ENCODE results near the gene SKAP2. TPM values are rescaled to one million over a fixed set of nuclear protein-coding genes. Genes with fewer than 3 reads are reported as not detected.

The SKAP2 gene
- total RNA-seq, 4 donors from 2014 or later, result 13.2 to 18.2 (median 15.0) TPM

DNA sequence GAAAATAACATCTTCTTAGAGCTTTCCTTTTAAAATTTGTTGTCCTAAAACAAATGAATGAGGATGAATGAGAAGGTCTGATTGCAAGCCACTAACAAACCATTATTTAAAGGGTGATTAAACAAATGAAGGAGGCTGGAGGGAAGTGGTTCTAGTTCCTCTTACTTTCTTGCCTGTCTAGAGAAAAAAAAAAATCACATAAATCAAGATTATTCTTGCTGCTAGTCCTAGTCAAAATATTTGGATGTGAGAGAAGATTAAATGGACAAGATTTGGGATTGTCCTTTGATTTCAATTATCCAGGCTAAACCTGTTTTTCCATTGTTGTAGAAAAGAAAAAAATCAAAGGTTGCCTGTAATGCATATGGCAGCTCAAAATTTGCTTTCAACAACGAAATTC, 3.3 kb downstream of the SKAP2 start:
- no peak for DNase-seq (ENCODE audit: low spot score in 2 of 2)
- intact Hi-C loops (cut with DNase I; ENCODE audit: low total_unique reads), result loop anchor here (5.0 kb wide), 1 partner anchor 291 kb away; the partner anchor contains the start of gene HOXA3
- WGBS, 2 donors, result 78 to 81% methylated on average over 1 of the region's 1 CpG
- TF ChIP-seq, protein P1, sequence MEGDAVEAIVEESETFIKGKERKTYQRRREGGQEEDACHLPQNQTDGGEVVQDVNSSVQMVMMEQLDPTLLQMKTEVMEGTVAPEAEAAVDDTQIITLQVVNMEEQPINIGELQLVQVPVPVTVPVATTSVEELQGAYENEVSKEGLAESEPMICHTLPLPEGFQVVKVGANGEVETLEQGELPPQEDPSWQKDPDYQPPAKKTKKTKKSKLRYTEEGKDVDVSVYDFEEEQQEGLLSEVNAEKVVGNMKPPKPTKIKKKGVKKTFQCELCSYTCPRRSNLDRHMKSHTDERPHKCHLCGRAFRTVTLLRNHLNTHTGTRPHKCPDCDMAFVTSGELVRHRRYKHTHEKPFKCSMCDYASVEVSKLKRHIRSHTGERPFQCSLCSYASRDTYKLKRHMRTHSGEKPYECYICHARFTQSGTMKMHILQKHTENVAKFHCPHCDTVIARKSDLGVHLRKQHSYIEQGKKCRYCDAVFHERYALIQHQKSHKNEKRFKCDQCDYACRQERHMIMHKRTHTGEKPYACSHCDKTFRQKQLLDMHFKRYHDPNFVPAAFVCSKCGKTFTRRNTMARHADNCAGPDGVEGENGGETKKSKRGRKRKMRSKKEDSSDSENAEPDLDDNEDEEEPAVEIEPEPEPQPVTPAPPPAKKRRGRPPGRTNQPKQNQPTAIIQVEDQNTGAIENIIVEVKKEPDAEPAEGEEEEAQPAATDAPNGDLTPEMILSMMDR (IDR thresholded peaks at IDR 0.05), result no peak
- TF ChIP-seq POLR2A (IDR thresholded peaks at IDR 0.05), result no peak
- H3K4me3 ChIP-seq (ENCODE audit: low read depth, poor library complexity, severe bottlenecking), result no peak overlapping the region

DNA sequence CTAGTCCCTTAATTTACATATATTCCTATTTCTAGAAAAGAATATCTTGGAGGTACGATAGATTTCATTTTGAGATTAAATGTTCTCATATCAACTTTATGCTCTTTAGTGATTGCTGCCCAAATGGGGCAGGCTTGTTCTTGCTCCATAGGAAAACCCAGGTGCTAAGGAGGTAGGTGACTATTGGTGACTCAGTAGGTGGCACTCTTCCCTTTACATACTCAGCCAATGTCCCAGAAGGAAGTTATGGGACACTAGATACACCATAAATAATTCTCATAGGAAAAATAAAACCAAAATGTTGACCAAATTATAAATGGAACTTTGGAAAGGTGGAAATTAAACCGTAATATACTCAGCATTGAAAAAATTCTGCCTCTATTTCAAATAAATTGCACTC, 4.0 kb downstream of the SKAP2 start:
- no peak for DNase-seq (ENCODE audit: low spot score in 2 of 2)
- TF ChIP-seq, protein P1 (IDR thresholded peaks at IDR 0.05), result no peak
- TF ChIP-seq POLR2A (IDR thresholded peaks at IDR 0.05), result no peak
- 61 to 69% methylated on average over 2 of the region's 2 CpGs for WGBS, 2 donors
- intact Hi-C loops (cut with DNase I; ENCODE audit: low total_unique reads), result loop anchor here (5.0 kb wide), 1 partner anchor 292 kb away; the partner anchor contains the start of gene HOXA3
- H3K4me3 ChIP-seq (ENCODE audit: low read depth, poor library complexity, severe bottlenecking), result no peak overlapping the region

DNA sequence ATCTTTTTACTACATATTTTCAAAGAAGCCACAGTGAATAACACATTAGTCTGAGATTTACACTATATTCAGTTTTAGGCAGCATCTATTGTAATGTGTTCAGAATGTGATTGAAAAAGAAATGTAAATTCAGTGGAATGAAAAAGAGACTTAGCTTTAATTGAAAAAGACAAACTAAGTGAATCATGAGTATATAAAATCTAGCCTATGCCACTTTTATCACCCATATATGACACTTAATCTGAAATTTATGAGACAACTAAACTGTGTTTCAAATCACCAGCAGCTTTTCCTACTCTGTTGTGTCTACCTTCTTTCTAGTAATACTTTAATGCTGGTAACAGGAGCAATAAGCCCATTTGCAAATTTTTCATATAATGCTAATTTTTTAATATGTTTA, 4.7 kb downstream of the SKAP2 start:
- intact Hi-C loops (cut with DNase I; ENCODE audit: low total_unique reads), result loop anchor here (5.0 kb wide), 1 partner anchor 293 kb away; the partner anchor contains the start of gene HOXA3
- H3K4me3 ChIP-seq (ENCODE audit: low read depth, poor library complexity, severe bottlenecking), result no peak overlapping the region
- DNase-seq (ENCODE audit: low spot score in 2 of 2), result no peak
- TF ChIP-seq POLR2A (IDR thresholded peaks at IDR 0.05), result no peak
- TF ChIP-seq, protein P1 (IDR thresholded peaks at IDR 0.05), result no peak

DNA sequence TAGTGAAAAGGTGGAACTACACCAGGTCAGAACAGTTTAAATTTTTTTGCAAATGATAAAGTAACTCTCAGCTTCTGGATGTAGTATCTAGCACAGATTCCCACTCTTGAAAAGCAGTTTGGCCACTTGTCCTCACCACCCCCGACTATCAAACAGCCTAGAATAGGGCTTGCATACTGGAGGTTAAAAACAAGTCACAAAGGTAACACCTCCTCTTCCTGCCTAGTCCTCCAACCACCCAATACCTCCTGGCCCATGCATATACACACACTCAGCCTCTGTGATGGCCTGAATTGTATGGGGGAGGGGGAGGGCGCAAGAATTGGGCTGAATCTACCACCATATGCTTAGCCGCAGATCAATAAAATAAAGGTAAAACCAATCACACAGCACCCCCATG, 5.7 kb downstream of the SKAP2 start:
- TF ChIP-seq POLR2A (IDR thresholded peaks at IDR 0.05), result no peak
- TF ChIP-seq, protein P1 (IDR thresholded peaks at IDR 0.05), result no peak
- WGBS, 2 donors, result 86% methylated on average over 3 of the region's 3 CpGs
- intact Hi-C loops (cut with DNase I; ENCODE audit: low total_unique reads), result no loop called here
- H3K4me3 ChIP-seq (ENCODE audit: low read depth, poor library complexity, severe bottlenecking), result no peak overlapping the region
- no peak for DNase-seq (ENCODE audit: low spot score in 2 of 2)

DNA sequence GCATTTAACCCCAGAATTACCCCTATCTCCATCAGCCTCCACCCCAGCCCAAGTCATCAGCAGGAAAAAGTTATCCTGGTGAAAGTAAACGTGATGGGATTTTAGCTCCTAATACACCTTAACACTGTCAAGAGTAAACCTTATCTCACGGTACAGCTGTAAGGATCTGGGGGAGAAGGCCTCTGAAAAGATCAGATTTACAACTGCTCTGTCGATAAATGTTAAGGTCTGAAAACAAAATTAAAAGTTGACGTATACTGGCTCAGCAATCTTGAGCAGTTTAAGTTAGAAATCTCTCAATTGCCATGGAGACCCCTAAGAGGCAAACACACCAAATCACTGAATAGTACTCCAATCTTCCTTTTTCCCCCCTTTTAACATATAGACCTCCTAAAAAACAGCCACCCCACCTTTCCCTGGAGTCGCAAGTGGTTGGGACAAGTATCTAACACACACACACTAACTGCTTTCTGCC, 6.1 kb downstream of the SKAP2 start:
- 65 to 87% methylated on average over 5 of the region's 5 CpGs for WGBS, 2 donors
- TF ChIP-seq, protein P1 (IDR thresholded peaks at IDR 0.05), result no peak
- TF ChIP-seq POLR2A (IDR thresholded peaks at IDR 0.05), result no peak
- no peak overlapping the region for H3K4me3 ChIP-seq (ENCODE audit: low read depth, poor library complexity, severe bottlenecking)
- intact Hi-C loops (cut with DNase I; ENCODE audit: low total_unique reads), result no loop called here
- no peak for DNase-seq (ENCODE audit: low spot score in 2 of 2)

All from lower leg skin (tissue), 4 donors.